Measurements from ENCODE around the gene TSGA10IP.

Gene TSGA10IP

DNA sequence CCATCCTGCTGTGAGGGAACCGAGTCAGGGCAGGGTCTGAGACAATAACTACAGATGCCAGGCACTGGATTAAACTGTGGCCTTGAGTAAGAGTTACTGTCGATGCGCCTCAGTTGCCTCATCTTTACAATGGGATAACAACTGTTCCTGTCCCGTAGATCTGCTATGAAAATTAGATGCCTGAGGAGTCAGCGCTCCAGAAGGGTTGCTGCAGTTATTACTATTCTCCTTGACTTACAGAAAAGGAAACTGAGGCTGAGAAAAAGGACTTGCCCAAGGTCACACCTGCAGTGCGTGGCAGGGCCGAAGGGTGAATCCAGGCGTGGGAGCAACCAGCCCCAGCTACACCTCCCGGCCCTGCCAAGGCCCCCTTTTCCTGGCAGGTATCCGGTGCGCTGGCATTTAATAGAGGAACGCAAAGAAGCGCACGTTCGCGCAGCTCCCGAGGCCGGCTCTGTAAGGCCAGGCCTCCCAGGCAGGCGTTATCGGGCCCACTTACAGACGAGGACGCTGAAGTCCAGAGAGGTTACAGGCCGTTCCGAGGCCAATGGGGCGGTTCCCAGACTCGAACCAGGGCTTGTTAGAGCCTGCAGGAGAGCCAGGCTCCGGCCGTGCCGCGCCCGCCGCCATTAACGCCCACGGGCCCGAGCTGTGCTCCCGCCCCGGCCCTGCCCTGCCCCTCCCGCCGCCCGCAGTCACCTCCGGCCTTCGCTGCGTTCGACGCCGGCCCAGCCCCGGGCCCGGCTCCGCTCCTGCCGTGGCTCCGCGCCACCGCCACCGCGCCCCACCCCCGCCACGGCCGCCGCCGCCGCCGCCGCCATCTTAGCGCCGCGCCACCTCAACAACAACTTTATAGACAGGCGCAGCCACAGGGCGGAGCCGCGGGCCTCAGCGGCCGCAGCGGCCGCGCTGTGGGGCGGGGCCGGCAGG is 26.8 kb upstream of the TSGA10IP start, which contains the start of gene C11orf68:
TSS of gene C11orf68 (minus strand) at position 852 of the 930 bp plus-strand sequence. CDS start at position 821, 31 bp downstream.
- no peak for DNase-seq

DNA sequence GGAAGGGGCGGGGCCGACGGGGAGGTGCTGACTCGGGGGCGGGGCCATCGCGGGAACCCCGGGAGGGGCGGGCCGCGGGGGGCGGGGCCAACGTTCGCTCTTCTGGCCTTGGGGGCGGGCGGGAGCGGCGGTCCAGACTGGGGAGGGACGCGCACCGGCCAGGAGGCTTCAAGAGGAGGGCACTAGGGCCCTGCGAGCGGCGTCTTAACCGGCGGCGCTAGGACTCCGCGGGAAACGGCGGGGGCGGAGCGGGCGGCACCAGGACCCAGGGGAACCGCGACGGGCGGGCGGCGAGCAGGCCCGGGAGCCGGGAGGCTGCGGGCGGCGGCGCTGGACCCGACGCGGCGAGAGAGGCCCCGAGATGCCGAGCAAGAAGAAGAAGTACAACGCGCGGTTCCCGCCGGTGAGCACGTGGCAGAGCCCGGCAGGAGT is 26.1 kb upstream of the TSGA10IP start, which contains the start of gene DRAP1:
TSS of gene DRAP1 (plus strand) at position 286 of the 432 bp plus-strand sequence. CDS start at position 362, 76 bp downstream.
- peak; percentile 99 for DNase-seq

DNA sequence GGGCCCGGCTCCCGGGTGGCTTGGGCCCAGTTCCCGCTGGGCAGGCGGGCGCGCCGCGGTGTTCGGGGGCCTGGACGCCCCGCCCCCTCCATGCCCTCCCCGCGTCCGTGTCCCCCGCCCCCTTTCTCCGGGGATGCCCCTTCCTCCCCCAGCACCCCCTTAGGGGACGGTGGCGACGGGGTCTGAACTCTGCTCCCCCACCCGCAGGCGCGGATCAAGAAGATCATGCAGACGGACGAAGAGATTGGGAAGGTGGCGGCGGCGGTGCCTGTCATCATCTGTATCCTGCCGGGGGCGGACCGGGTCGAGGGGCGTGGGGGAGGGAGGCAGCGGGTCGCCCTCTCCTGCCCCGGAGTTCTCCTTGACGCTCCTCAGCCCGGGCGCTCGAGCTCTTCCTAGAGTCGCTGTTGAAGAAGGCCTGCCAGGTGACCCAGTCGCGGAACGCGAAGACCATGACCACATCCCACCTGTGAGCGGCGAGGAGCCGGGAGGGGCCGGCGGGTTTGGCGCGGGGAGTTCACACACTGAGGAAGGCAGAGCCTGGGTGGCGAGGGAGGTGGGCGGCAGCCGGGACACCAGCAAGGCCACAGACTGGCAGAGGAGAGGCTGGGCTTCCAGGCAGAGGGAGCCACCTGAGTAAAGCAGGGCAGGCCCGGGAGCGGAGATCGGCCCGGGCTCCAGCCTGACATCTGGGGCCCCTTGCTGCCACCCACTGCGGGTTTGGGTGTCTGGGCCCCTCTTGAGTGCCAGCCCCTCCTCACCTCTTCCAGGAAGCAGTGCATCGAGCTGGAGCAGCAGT is 25.5 kb upstream of the TSGA10IP start:
- peak; percentile 65 for DNase-seq

DNA sequence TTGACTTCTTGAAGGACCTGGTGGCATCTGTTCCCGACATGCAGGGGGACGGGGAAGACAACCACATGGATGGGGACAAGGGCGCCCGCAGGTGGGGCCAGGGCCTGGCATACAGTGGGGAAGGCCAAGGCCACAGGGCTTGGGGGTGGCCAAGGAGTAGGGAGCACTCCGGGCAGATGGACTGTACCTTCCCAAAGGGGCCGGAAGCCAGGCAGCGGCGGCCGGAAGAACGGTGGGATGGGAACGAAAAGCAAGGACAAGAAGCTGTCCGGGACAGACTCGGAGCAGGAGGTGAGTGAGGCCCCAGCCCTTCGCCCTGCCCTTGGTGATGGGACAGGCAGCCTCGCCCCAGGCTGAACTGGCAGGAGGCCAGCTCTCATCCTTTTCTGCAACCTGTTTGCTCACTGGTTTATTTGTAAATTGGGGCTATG is 24.9 kb upstream of the TSGA10IP start:
- DNase-seq = no peak

DNA sequence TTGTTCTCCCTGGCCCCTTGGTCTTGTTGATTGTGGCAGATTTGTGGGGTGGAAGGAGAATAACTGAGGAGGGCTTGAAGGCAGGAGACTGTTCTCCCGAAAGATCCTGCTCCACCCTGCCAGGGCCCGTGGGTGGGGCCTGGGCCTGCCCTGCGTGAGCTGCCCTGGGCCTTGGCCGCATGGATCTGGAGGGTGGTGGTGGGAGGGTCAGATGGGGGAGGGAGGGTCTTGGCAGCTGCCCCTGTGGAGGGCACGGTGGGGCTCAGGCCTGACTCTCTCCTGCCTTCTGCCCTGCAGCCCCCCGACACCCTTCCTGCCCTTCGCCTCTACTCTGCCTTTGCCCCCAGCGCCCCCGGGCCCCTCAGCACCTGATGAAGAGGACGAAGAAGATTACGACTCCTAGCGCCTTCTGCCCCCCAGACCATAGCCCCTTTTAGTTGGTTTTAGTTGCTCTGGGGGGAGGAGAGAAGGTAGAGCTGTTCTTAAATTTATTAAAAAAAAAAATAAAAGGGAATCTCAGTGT is 24.2 kb upstream of the TSGA10IP start:
- no peak for DNase-seq

DNA sequence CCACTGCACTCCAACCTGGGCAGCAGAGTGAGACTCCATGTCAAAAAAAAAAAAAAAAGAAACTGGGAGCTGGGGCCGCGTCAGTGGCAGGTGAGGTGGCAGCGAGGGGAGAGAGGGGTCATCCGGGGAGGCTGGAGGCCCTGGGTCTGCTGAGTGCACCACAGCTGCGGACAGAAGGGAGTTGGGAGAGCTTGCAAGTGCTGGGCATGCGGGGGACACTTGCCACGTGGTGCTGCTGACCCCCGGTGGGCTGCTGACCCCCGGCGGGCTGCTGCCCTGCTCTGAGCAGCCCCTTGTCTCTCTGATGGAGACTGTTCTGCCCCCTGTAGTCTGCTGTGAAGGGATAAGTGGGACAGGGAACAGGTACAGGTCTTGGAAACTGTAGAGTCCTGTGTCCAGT is 23.4 kb upstream of the TSGA10IP start:
- DNase-seq = no peak

DNA sequence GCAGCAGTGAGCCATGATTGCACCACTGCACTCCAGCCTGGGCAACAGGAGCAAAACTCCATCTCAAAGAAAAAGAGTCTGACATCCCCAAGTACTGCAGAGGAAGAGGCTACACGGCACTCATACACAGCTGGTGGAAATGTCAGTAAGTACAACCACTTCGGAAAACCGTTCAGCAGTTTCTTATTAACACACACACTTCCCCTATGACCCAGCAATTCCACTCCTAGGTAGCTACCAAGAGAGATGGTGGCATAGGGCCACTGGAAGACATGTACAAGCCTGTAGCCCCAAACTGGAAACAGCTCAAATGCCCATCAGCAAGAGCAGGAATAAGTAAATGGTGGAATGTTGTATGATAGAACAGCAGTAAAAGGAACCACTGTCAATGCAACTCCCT is 22.7 kb upstream of the TSGA10IP start:
- no peak for DNase-seq

DNA sequence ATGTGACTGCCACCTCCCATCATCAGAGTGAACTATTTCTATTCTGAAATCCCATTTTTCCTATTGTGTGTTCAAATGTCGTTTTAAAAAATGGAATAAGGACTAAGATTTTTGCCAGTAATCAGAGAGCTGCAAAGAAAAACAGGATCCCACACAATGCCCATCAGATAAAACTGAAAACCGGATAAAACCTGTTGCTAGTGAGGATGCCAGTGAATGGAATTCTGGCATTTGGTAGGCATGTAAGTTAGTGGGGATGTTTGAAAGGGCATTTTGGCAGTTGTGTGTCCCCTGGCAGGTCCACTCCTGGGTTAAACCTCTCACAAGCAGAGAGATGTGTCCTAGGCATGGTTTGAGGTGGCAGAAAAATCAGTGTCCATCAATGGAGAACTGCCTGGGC is 19.9 kb upstream of the TSGA10IP start:
- DNase-seq = no peak

DNA sequence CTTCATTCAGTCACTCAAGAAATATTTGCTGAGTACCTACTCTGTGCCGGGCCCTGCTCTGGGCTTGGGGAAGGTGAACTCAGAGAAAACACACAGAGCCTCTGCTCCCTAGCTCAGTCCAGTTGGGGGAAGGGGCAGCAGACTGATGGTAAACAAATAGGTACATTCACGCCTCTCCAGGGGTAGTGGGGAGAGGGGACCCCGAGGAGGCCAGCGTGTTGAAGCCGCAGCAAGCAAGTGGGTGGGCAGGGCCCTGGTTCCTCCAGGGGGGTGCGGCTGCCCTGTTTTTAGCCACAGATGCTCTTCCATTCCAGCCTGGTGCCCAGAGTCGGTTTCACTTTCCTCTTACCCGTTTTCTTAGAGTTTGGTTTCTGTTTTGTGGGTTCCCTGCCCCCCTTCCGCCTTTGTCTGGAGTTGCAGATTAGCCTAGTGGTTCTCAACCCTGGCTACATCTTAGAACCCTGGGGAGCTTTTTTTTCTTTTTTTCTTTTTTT is 17.3 kb upstream of the TSGA10IP start:
- DNase-seq = peak; percentile 65

DNA sequence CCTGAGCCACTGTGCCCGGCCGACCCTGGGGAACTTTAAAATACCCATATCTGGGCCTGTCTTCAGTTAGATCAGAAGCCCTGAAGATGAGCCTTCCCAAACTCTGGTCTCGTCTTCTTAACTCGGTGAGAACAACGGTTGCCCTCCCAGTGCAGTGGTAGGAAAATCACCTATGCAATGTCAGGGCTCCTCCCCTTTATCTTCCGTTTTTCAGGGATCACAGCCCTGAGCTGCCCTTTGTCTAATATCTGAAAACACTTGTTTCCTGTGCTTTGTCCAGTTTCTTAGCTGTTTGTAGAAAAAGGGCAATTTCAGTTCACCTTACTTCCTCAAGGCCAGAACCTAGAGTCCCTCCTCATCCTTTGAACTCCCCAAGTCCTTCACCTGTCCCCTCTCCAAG is 16.6 kb upstream of the TSGA10IP start:
- no peak for DNase-seq

DNA sequence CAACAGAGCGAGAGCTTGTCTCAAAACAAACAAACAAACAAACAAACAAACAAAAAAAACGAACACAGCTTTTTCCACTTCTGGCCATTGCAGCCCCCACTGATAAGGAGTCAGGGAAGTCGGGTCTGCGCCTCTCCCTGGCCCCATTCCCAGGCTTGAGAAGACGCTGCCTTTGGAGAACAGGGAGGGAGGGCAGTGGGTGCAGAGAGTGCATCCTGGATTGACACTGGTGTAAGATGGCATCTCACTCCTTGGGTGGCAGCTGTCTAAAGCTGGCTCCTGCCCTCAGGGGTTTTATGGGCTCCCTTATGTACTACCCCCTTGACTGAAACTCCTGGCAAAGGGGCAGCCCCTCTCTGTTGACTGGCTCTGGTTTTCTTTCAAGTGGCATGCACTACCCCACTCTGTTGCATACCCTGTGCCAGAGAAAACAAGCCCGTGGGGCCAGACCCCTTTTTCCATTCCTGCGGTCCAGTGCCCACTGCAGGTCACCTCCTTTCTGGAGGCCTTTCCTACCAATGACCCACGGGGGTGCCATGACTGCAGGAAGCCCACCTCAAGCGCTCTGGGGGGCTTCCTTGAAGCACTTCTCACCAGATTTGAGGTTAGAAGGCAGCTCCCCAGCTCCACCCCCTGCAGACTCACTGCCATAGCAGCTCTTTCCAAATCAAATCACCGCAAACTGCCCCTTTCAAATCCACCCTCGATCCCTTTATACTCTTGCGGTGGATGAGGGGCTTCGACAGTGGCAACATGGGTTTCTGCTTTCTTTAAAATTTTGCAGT is 13.3 kb upstream of the TSGA10IP start:
- no peak for DNase-seq

DNA sequence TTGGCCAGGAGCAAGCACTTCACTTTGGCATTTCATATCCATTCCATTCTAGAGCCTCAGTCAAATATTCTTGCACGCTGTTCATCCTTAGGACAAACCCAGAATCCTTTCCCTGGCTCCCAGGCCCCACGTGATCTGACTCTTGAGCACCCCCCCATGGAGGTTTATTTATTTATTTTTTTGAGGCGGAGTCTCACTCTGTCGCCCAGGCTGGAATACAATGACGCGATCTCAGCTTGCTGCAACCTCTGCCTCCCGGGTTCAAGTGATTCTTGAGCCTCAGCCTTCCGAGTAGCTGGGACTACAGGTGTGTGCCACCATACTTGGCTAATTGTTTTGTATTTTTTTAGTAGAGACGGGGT is 12.7 kb upstream of the TSGA10IP start:
- DNase-seq = no peak

DNA sequence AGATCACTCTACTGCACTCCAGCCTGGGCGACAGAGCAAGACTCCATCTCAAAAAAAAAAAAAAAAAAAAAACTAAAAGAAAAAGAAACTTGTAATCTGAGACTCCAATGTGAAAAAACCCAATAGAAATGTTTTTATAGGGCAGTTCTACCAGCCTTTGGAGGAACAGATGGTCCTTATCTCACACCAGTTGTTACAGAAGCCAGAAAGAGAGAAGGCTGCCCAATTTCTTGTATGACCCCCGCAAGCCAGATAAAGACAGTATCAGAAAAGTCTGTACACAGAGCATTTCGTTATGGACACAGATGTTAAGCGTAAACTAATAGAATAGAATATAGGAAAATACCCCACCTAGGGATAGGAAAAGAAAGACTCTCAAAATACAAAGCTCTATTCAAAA is 11.3 kb upstream of the TSGA10IP start:
- DNase-seq = no peak

DNA sequence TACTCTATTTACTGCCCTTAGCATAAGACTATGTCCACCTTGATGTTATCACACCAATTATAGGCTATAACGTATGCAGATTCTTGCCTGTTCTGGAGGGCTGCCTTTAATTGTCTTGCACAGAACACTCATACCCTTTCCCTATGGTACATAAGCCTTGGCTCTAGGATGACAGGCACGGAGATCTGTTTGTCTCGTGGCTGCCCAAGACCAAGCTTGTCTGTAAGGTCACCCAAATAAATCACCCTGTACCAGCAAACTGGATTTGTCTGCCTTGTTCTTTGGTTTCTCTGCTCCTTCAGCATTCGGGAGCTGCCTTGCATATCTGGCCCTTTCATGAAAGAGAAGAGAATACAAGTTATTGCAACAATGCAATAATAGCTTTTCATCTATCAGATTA is 7.5 kb upstream of the TSGA10IP start:
- DNase-seq = no peak

DNA sequence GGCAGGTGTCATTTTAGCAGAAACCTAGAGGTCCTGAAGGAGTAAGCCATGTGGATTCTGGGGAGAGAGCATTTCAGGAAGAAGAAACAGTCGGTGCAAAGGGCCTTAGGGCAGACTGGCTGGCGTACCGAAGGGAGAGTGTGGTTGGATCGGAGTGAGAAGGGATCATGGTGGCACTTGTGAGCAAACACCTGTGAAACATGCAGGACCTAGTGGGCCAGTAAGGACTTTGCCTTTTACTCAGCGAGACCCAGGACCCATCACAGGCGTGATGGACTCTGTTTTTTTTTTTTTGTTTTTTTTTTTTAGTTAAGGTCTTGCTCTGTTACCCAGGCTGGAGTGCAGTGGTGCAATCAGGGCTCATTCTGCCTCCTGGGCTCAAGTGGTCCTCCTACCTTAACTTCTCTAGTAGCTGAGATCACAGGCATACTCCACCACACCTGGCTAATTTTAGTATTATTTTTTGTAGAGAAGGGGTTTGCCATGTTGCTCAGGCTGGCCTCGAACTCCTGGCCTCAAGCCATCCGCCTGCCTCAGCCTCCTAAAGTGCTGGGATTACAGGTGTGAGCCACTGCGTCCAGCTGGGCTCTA is 3.5 kb upstream of the TSGA10IP start:
- DNase-seq = no peak

DNA sequence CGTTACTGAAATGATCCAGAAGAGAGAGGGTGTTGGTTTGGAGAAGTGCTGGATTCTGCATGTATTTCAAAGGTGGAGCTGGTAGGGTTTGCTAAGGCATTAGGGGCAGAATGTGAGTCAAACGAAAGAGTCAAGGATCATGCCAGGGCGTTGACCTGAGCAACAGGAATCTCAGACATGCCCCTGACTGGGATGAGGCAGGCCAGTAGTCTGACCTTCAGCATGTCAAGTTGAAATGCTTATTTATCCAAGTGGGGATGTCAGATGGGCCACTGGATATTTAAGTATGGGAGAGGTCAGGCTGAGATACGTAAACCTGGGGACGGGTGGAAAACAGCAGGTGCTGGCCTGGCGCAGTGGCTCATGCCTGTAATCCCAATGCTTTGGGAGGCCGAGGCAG is 2.7 kb upstream of the TSGA10IP start:
- no peak for DNase-seq

DNA sequence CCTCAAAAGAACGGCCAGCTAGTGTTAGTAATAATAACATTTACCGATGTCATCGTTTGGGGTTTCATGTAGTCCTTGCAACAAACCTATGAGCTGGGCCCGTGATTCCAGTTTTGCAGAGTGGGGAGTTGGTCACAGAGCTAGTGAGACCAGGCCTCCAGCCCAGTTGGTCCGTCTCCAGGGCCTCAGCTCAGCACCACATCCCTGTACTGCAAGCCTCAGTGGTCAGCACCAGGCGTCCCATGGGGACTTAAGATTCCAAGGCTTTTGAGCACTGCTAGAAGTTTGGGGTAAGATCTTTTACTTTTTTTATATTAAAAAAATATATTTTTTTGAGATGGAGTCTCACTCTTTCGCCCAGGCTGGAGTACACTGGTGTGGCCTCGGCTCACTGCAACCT is 1.1 kb upstream of the TSGA10IP start:
- no peak for DNase-seq

DNA sequence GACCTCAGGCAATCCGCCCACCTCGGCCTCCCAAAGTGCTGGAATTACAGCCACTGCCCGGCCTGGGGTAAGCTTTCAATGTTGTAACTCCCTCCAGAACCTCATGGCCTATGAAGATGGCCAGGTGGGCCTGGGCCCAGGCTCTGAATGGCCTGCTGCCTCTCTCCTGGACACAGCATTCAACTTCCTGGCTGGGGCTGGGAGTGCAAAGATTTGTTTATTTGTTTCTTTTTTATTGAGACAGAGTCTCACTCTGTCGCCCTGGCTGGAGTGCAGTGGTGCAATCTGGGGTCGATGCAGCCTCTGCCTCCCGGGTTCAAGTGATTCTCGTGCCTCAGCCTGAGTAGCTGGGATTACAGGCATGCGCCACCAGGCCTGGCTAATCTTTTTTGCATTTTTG is 513 bp upstream of the TSGA10IP start:
- no peak for DNase-seq

DNA sequence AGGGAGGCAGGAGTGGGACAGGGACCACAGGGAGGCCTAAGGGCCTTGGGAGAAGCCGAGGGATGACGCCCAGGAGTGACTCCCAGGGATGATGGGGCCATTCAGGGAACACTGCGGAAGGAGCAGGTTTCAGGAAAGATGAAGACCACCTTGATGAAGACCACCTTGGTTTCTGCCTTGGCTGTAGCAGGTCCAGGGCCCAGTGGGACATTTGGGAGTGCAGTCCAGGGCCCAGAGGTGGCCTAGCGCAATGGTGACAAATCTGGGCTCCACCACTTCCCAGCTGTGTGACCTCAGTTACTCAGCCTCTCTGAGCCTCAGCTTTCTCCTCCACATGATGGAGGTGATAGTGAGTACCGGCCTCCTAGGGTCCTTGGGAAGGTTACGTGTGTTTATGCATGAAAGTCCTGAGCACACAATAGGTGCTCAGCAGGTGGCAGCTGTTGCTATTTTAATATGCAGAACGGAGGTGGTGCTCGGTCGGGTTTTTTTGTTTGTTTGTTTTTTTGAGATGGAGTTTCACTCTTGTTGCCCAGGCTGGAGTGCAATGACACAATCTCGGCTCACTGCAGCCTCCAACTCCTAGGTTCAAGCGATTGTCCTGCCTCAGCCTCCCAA is 770 bp downstream of the TSGA10IP start:
- DNase-seq = no peak

DNA sequence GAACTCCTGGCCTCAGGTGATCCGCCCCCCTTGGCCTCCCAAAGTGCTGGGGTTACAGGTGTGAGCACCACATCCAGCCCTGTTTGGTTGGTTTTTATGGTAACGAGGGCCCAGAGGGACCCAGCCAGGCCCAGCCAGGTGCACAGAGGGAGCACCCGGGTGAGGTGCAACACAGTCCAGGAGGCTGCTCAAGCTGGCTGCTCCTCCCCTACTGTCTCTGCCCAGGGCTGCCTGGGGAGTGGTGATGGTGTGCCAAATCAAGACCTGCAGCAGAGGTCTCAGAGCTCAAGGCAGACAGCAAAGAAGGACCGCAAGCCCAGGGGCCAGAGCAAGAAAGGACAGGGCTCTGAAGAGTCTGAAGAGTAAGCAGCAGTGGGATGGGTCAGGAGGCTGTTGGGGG is 1.4 kb downstream of the TSGA10IP start:
- no peak for DNase-seq

DNA sequence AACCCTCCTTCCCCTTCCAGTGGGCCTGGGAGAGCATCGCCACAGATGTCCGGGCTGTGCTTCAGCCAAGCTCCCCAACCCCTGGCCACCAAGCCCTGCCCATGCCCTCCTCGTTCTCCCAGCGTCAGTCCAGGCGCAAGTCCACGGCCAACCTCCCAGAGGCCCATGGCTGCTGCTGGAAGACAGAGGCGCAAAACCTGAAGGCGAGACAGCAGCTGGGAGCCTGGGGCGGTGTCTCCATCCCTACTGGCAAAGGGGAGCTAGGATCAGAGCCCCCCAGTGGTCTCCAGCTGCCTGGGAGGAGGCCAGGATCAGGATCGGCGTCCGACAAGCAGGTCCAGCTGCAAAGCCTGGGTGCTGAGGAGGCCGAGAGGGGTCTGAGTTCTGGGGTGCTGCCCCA is 1.9 kb downstream of the TSGA10IP start:
- no peak for DNase-seq
